Suprapubic skin (tissue), 3 donors: ENCODE results near the gene SH3BP5.

Experiments
- POLR2A ChIP-seq, 2 donors: fragments of 450-650 bp; IDR thresholded peaks; one replicate each; pipeline ENCODE4 v1.6.1; 2017; ENCODE audit warnings: antibody characterized with exemption in 2 of 2, mild to moderate bottlenecking in 2 of 2, moderate library complexity in 2 of 2
- TF ChIP-seq, protein P1 (sequence below), 2 donors: fragments of 200-600 bp in 1 of 2; fragments of 450-650 bp in 1 of 2; sonication (generic) in 1 of 2; IDR thresholded peaks; one replicate each; pipeline ENCODE4 v1.5.1; 2016 to 2019; ENCODE audit warnings: antibody characterized with exemption in 2 of 2, mild to moderate bottlenecking in 1 of 2, moderate library complexity in 1 of 2

GRCh38 chr3:15279205-15279604 lies 53.2 kb downstream of the SH3BP5 start:
- TF ChIP-seq, protein P1, sequence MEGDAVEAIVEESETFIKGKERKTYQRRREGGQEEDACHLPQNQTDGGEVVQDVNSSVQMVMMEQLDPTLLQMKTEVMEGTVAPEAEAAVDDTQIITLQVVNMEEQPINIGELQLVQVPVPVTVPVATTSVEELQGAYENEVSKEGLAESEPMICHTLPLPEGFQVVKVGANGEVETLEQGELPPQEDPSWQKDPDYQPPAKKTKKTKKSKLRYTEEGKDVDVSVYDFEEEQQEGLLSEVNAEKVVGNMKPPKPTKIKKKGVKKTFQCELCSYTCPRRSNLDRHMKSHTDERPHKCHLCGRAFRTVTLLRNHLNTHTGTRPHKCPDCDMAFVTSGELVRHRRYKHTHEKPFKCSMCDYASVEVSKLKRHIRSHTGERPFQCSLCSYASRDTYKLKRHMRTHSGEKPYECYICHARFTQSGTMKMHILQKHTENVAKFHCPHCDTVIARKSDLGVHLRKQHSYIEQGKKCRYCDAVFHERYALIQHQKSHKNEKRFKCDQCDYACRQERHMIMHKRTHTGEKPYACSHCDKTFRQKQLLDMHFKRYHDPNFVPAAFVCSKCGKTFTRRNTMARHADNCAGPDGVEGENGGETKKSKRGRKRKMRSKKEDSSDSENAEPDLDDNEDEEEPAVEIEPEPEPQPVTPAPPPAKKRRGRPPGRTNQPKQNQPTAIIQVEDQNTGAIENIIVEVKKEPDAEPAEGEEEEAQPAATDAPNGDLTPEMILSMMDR (IDR thresholded peaks at IDR 0.05): no peak
- no peak for TF ChIP-seq POLR2A (IDR thresholded peaks at IDR 0.05)
